HepG2 (cell line): Measurements from ENCODE around the gene ERCC5. TPM values are rescaled to one million over a fixed set of nuclear protein-coding genes. Genes with fewer than 3 reads are reported as not detected.

Experiments used
- ATAC-seq: fragments of 200-7000 bp; cut with Tn5 transposase; 3 replicates; pipeline ENCODE4 v1.9.1; 2020; ENCODE audit warnings: mild to moderate bottlenecking, moderate library complexity
- BruUV-seq: library from RNA; stranded (reverse); fragments of 400-500 nt; replicated peaks from 2 replicates; lab custom pipeline; 2021; lab: Mats Ljungman, UMichigan
- CTCF ChIA-PET: fragments of 300-600 bp; formaldehyde crosslinking; extraction: SDS; loops from one replicate; lab custom pipeline; 2021; ENCODE audit warnings: low total read pairs, inconsistent platforms, low intra/inter-chr PET ratio; lab: Yijun Ruan, JAX
- POLR2A ChIA-PET: fragments of 350-600 bp; sonication (Branson Sonifier 250); formaldehyde crosslinking; loops from one replicate; lab custom pipeline; 2020; ENCODE audit warnings: antibody characterized with exemption, inconsistent platforms; lab: Yijun Ruan, JAX
- DNase-seq: peaks from one replicate; pipeline ENCODE4 v3.0.0-alpha.2; 2015; ENCODE audit warnings: low spot score
- FAIRE-seq: peaks from 3 replicates; lab custom pipeline; 2011; peaks lifted over from hg19 to GRCh38; lab: Jason Lieb, UNC
- H2AFZ ChIP-seq: one replicate; pipeline ENCODE4 v1.6.1; 2011; ENCODE audit warnings: low read length, inconsistent platforms
- H3K27ac ChIP-seq: fragments of 300-600 bp; 3 replicates; pipeline ENCODE4 v1.8.0; 2011; ENCODE audit warnings: mixed run types, mild to moderate bottlenecking, mixed read lengths, low read length, inconsistent platforms; ENCODE audit not compliant: insufficient read depth; ENCODE audit errors: extremely low read length
- H3K27me3 ChIP-seq, 2 experiments: fragments of 200-600 bp in 1 of 2; 2 replicates in 1 of 2; 3 replicates in 1 of 2; pipeline versions ENCODE4 v1.6.0 to v1.8.0; 2011; ENCODE audit warnings: low read length in 2 of 2, mild to moderate bottlenecking in 2 of 2, moderate library complexity in 2 of 2, inconsistent platforms in 1 of 2; ENCODE audit not compliant: insufficient read depth in 2 of 2, control insufficient read depth in 1 of 2
- H3K36me3 ChIP-seq, 2 experiments: fragments of 200-600 bp in 1 of 2; replicated peaks in 1 of 2; 2 replicates in 1 of 2; 3 replicates in 1 of 2; pipeline versions ENCODE4 v1.5.1 to v1.8.0; 2011; ENCODE audit warnings: low read length in 2 of 2, inconsistent platforms in 1 of 2; ENCODE audit not compliant: insufficient read depth in 2 of 2, control insufficient read depth in 1 of 2
- H3K4me1 ChIP-seq: 2 replicates; pipeline ENCODE4 v1.5.1; 2012; ENCODE audit warnings: low read length, inconsistent platforms; ENCODE audit not compliant: insufficient read depth
- H3K4me2 ChIP-seq: 2 replicates; pipeline ENCODE4 v1.6.0; 2011; ENCODE audit warnings: low read depth, low read length, inconsistent platforms
- H3K4me3 ChIP-seq, 3 experiments: fragments of 200-600 bp in 1 of 3; sonication (generic), shearing (Covaris generic) in 1 of 3; replicated peaks in 1 of 3; 2 replicates each; pipeline ENCODE4 v1.5.1; 2011 to 2016; ENCODE audit warnings: low read length in 3 of 3, inconsistent platforms in 2 of 3, low read depth in 2 of 3, mild to moderate bottlenecking in 2 of 3, control low read depth in 1 of 3, mixed read lengths in 1 of 3; ENCODE audit not compliant: insufficient read depth in 1 of 3
- H3K79me2 ChIP-seq: one replicate; pipeline ENCODE4 v1.6.1; 2011; ENCODE audit warnings: low read length, inconsistent platforms; ENCODE audit not compliant: insufficient read depth
- H3K9ac ChIP-seq: 2 replicates; pipeline ENCODE4 v1.6.0; 2011; ENCODE audit warnings: mild to moderate bottlenecking, low read depth, low read length, inconsistent platforms; ENCODE audit not compliant: insufficient read depth
- H3K9me3 ChIP-seq: 2 replicates; pipeline ENCODE4 v1.5.1; 2012; ENCODE audit warnings: mild to moderate bottlenecking, low read length
- H4K20me1 ChIP-seq: 2 replicates; pipeline ENCODE4 v1.6.0; 2011; ENCODE audit warnings: inconsistent platforms, mild to moderate bottlenecking, low read length, moderate library complexity; ENCODE audit not compliant: insufficient read depth
- FLYWCH1 ChIP-seq: sonication (generic); formaldehyde crosslinking; IDR thresholded peaks from 2 replicates; pipeline ENCODE4 v1.8.1; 2023; ENCODE audit warnings: mild to moderate bottlenecking, missing genetic modification reagents
- FOXM1 ChIP-seq: sonication (generic); formaldehyde crosslinking; IDR thresholded peaks from 2 replicates; pipeline ENCODE4 v1.5.0; 2020; ENCODE audit warnings: missing genetic modification reagents
- GABPB1 ChIP-seq: IDR thresholded peaks from 2 replicates; pipeline ENCODE4 v1.6.1; 2016; ENCODE audit warnings: mild to moderate bottlenecking, missing genetic modification reagents, moderate library complexity, missing compliant biosample characterization
- JUNB ChIP-seq: sonication (generic); formaldehyde crosslinking; IDR thresholded peaks from 2 replicates; pipeline ENCODE4 v1.8.0; 2022; ENCODE audit warnings: missing genetic modification reagents, mild to moderate bottlenecking, borderline replicate concordance
- KDM4B ChIP-seq: sonication (generic); formaldehyde crosslinking; IDR thresholded peaks from 2 replicates; pipeline ENCODE4 v1.4.0; 2020; ENCODE audit warnings: missing genetic modification reagents
- MIER3 ChIP-seq: IDR thresholded peaks from 2 replicates; pipeline ENCODE4 v1.6.1; 2016; ENCODE audit warnings: missing compliant biosample characterization, borderline replicate concordance
- MTA1 ChIP-seq: sonication (generic); formaldehyde crosslinking; IDR thresholded peaks from 2 replicates; pipeline ENCODE4 v1.4.0; 2020; ENCODE audit warnings: missing genetic modification reagents, mild to moderate bottlenecking, borderline replicate concordance
- NCOA1 ChIP-seq: sonication (generic); formaldehyde crosslinking; IDR thresholded peaks from 2 replicates; pipeline ENCODE4 v1.9.0; 2021; ENCODE audit warnings: missing genetic modification reagents
- RXRB ChIP-seq: IDR thresholded peaks from 2 replicates; pipeline ENCODE4 v1.6.1; 2016; ENCODE audit warnings: borderline replicate concordance, missing genetic modification reagents, missing compliant biosample characterization
- SAP130 ChIP-seq: IDR thresholded peaks from 2 replicates; pipeline ENCODE4 v1.6.1; 2016; ENCODE audit warnings: low read depth
- TCF12 ChIP-seq, 2 experiments: fragments of 450-650 bp in 1 of 2; sonication (generic) in 1 of 2; formaldehyde crosslinking in 1 of 2; IDR thresholded peaks; 2 replicates each; pipeline versions ENCODE4 v1.6.1 to v1.8.0; 2017 to 2022; ENCODE audit warnings: antibody characterized with exemption in 1 of 2, mild to moderate bottlenecking in 1 of 2, missing genetic modification reagents in 1 of 2, moderate library complexity in 1 of 2
- ZFP90 ChIP-seq: sonication (generic); formaldehyde crosslinking; IDR thresholded peaks from 2 replicates; pipeline ENCODE4 v1.8.0; 2022; ENCODE audit warnings: missing genetic modification reagents, mild to moderate bottlenecking, inconsistent platforms, borderline replicate concordance
- ZFX ChIP-seq: sonication (generic); formaldehyde crosslinking; IDR thresholded peaks from 2 replicates; pipeline ENCODE4 v1.4.0; 2020; ENCODE audit warnings: mild to moderate bottlenecking, low read depth, missing genetic modification reagents, moderate library complexity
- ZNF10 ChIP-seq: sonication (generic); formaldehyde crosslinking; IDR thresholded peaks from 2 replicates; pipeline ENCODE4 v1.4.0; 2020; ENCODE audit warnings: mild to moderate bottlenecking, low read depth, missing genetic modification reagents, borderline replicate concordance
- ZNF546 ChIP-seq: sonication (generic); formaldehyde crosslinking; conservative IDR thresholded peaks from 2 replicates; pipeline ENCODE4 v1.8.1; 2023; ENCODE audit warnings: mild to moderate bottlenecking, missing genetic modification reagents
- ZNF547 ChIP-seq: sonication (generic); formaldehyde crosslinking; IDR thresholded peaks from 2 replicates; pipeline ENCODE4 v1.5.1; 2020; ENCODE audit warnings: mild to moderate bottlenecking, missing genetic modification reagents
- ZNF652 ChIP-seq: IDR thresholded peaks from 2 replicates; pipeline ENCODE4 v1.6.1; 2016; ENCODE audit warnings: low read depth, borderline replicate concordance
- WGBS: methylation state at CpG from one replicate; pipeline ENCODE4 v1.1.6; 2017; ENCODE audit warnings: low lambda C conversion rate; 5-methylcytosine and 5-hydroxymethylcytosine counted together
- in situ Hi-C: cut with HindIII; loops from 2 replicates; pipeline ENCODE4 v1.10.0; 2017; ENCODE audit warnings: low pct_unique_long_range_greater_than_20kb; ENCODE audit not compliant: extremely low pct_ligation_motif_present
- intact Hi-C: fragments of 100-400 bp; cut with micrococcal nuclease; formaldehyde crosslinking; loops from one replicate; pipeline ENCODE4 v1.10.0; 2022; ENCODE audit not compliant: unreplicated experiment
- polyA plus RNA-seq, 8 experiments: library from polyadenylated mRNA; depleted of rRNA in 3 of 8; stranded (reverse) in 7 of 8; unstranded in 1 of 8; fragments of >200 nt; fragmentation: Illumina TruSeq in 4 of 8; extraction: Trizol in 4 of 8; gene quantifications; 2 replicates each; pipeline versions ENCODE4 v1.2.1 to v1.2.3, GENCODE V29; 2011 to 2016; ENCODE audit warnings: low read depth in 4 of 8, missing spikeins in 1 of 8, mixed read lengths in 1 of 8; ENCODE audit not compliant: insufficient read depth in 1 of 8
- total RNA-seq, 5 experiments: library from RNA; depleted of rRNA; stranded (reverse); fragments of >200 nt; fragmentation: Illumina TruSeq; extraction: Trizol; gene quantifications; 2 replicates each; pipeline ENCODE4 v1.2.3, GENCODE V29; 2016; ENCODE audit warnings: low read depth in 1 of 5
- TF ChIP-seq, protein P1 (sequence below): sonication (generic); formaldehyde crosslinking; IDR thresholded peaks from 2 replicates; pipeline ENCODE4 v1.8.1; 2023; ENCODE audit warnings: mild to moderate bottlenecking, inconsistent platforms, moderate library complexity, missing genetic modification reagents, borderline replicate concordance

Gene ERCC5
- total and polyA plus RNA-seq, 2 of the 13 experiments (the other 11 are each of a cell fraction or from before 2014, with no cell fraction given): 12.9 to 35.5 TPM

DNA sequence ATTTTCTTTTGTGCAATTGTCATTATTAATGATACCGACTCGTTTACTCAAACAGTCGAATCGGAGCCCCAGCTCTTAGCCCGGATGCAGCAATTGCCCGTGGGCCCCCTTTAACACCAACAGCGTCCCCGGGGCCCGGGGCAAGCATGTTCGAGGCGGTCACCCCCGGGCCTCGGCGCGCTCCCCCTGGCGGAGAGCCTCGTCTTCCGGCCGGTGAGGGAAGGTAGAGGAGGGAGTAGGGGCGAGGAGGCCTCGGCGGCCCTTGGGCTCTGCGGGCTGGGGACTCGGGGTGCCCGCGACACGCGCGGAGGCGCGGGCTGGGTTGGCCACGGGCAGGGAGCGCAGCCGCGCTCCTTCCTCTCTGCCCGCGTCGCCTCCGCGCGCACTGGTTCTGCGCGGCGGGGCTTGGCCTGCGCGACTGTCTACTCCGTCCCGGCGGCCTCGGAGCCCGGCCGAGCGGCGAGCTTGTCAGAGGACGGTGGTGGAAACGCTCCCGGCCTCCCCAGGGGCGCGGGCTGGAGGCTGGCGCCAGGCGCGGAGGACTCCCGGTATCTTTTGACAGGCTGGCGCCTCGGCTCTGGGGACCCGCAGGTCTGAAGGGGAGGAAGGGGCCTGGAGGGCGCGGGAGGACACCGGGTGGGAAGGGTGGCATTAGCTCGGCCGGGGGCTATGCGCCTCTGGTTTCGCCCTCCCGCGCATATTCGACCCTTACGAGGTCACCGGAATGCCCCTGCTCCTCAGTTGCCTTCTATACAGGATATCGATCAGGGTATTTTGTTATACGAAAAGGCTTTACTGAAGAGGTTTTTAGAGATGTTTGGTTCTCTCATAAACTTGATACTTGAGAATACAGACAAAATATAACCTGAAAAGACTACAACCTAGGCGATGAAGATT lies 45.4 kb upstream of the ERCC5 start:
- Histone ChIP-seq H3K27ac (peak overlapping the region; percentile 78), H4K20me1 (no peaks in the 10 kb centered on the region), H3K9me3 (no peaks in the 10 kb centered on the region), H3K4me1 (peaks cover 24% of the 10 kb centered on the region), H3K79me2 (peaks cover 34% of the 10 kb centered on the region), H2AFZ (no peak overlapping the region), H3K27me3 (no peaks in the 10 kb centered on the region; a peak in 1 of 5 replicates), H3K4me2 (peak overlapping the region; percentile 74), H3K4me3 (peak overlapping the region; percentile 70 to 89 (median 83)), H3K9ac (peak overlapping the region; percentile 87), H3K36me3 (no peaks in the 10 kb centered on the region; a peak in 1 of 5 replicates)
- POLR2A ChIA-PET: interaction anchor here (1.0 to 3.6 kb wide), 7 partner anchors 14 to 207 kb away, joined by 3 to 21 read pairs (median 4); partner anchors contain the start of gene ERCC5
- intact Hi-C loops: loop anchor here (1.0 kb wide), 4 partner anchors 29 to 220 kb away; no protein-coding TSS in a partner anchor
- CTCF ChIA-PET: interaction anchor here (1.4 to 2.0 kb wide), 3 partner anchors 47 to 220 kb away, joined by 4 to 9 read pairs (median 6); no protein-coding TSS in a partner anchor
- FAIRE-seq (no peak), DNase-seq (peak; percentile 66), ATAC-seq (peak; percentile 88)
- WGBS: under 1% methylated on average over 20 of the region's 81 CpGs
- in situ Hi-C loops: no loop called here
- BruUV-seq: no TSS peak
- peak; percentile 46; the same call in 1 of the 2 replicates for TF ChIP-seq MTA1 (CRISPR knock-in tag)
- peak; percentile 81 for TF ChIP-seq SAP130 (CRISPR knock-in tag)
- TF ChIP-seq RXRB (CRISPR knock-in tag): peak; percentile 16; the same call in 1 of the 2 replicates
- TF ChIP-seq ZNF10 (CRISPR knock-in tag): no peak
- TF ChIP-seq ZNF652: no peak
- TF ChIP-seq FLYWCH1 (CRISPR knock-in tag): no peak
- no peak for TF ChIP-seq TCF12 (IDR thresholded peaks at IDR 0.05)
- TF ChIP-seq TCF12 (CRISPR knock-in tag; IDR thresholded peaks at IDR 0.05): 0 out of 2 replicates have a peak, but pooled peaks have one; percentile 61
- TF ChIP-seq ZFP90 (CRISPR knock-in tag): peak; percentile 59; the same call in 1 of the 2 replicates
- TF ChIP-seq, protein P1, sequence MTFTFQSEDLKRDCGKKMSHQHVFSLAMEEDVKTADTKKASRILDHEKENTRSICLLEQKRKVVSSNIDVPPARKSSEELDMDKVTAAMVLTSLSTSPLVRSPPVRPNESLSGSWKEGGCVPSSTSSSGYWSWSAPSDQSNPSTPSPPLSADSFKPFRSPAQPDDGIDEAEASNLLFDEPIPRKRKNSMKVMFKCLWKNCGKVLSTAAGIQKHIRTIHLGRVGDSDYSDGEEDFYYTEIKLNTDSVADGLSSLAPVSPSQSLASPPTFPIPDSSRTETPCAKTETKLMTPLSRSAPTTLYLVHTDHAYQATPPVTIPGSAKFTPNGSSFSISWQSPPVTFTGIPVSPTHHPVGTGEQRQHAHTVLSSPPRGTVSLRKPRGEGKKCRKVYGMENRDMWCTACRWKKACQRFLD (CRISPR knock-in tag): peak; percentile 82; the same call in 1 of the 2 replicates
- TF ChIP-seq ZFX: peak; percentile 98
- peak; percentile 15; the same call in 1 of the 2 replicates for TF ChIP-seq ZNF546 (CRISPR knock-in tag)
- no peak for TF ChIP-seq FOXM1
- TF ChIP-seq KDM4B (CRISPR knock-in tag): no peak
- TF ChIP-seq GABPB1 (CRISPR knock-in tag): peak; percentile 92
- no peak for TF ChIP-seq MIER3 (CRISPR knock-in tag)
- TF ChIP-seq NCOA1 (CRISPR knock-in tag): peak; percentile 69; the same call in 1 of the 2 replicates
- TF ChIP-seq ZNF547 (CRISPR knock-in tag): 0 out of 2 replicates have a peak, but pooled peaks have one; percentile 55
- TF ChIP-seq JUNB: no peak
